Activated CD4-positive, alpha-beta T cell treated with anti-CD3 and anti-CD28 coated beads, Interleukin-2, Interleukin-6, amounts not matched to agents 100 ng/mL and 50 ng/mL, durations not matched to agents 16 hours and 8 hours (primary cell): ENCODE measurements around the gene LRRK2.
"Not testable (repeated sequence)": the region's sequence is repeated elsewhere in the genome, so short reads cannot be mapped to it uniquely, and the experiment has no call there.

Experiments used
- DNase-seq: peaks from one replicate; pipeline ENCODE4 v3.0.0-alpha.2; 2020

The LRRK2 gene

DNA sequence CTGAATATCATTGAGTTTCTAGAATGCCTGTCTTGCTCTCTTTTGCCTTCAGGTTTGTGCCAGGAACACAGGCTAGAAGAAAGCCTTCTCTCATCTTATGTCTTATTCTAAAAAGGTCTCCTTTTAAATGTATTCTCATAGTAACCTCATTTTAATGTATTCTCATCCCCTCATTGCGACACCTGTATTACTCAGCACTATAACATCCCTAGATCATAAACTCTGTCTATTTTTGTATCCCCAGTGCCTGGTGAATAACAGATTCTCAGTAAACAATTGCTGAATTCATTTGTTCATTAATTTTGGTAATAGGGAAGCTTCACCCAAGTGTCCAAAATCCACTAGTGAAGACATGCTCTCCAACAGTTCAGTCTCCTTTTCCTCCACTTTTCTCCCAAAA lies 8.8 kb upstream of the LRRK2 start:
- no peak for DNase-seq

DNA sequence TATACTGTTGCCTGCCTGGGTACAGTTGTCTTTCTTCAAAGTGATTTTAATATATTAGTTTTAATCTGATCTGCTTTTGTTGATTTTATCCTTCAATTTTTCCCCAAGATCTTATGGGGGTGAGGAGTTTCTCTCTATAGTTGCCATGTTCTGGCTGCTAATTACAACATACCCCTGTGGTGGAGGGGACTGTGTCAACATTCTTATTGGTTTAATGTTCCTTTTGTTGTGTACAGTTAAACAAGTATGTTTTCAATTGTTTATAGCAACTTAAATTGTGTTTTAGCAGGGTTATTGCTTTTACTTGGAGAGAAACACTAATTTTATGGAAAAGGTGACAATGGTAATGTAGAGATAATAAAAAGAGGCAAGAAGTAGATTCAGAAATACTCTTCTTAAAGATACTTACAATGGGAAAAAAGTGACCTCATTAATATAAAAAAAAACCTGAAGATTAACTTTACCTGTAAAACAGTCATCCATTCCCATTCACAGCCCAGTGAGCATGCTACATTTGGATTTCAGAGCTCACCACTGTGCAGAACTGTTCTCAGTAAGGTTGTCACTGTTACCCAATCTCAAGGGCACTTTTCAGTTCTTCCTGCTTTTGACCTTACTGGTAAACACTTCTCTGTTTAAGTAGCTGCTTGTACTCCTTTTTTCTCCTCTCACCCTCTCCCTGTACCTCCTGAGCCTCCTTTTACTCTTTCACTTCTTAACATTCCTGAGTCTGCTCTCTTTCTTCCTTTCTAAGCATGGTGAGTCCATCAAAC lies 8.1 kb upstream of the LRRK2 start:
- no peak for DNase-seq

DNA sequence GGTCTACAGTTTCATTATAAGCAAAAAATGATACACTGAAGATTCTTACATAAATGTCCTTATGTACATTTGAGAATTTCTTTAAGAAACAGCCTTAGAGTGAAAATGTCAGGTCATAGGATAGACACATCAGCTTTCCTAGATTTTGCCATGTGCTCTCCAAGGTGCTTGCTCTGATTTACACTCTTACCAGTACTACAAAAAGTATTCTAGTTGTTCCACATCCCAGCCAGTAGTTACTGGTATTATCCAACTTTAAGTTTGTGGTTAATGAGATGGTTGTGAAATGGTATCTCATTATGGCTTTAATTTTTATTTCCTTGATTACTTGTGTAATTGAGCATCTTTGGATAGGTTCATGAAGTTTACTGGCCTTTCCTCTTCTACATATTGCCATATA lies 5.0 kb upstream of the LRRK2 start:
- DNase-seq, result no peak

DNA sequence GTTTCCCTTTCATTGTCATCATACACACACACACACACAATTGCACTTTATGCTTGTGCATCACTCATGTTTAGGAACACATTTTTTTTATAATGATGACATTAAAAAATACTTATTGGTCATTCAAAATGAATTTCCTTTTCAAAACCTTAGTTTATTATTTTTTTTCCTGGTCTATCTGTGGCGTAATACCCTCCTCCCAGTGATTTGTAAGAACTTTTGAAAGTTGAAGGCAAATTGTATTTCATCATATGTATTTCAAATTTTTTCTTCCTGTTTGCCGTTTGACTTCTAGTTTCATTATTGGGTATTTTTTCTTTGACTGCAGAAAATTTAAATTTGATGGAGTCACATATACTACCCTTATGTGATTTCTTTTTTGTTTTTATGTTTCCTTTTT lies 2.5 kb upstream of the LRRK2 start:
- no peak for DNase-seq

DNA sequence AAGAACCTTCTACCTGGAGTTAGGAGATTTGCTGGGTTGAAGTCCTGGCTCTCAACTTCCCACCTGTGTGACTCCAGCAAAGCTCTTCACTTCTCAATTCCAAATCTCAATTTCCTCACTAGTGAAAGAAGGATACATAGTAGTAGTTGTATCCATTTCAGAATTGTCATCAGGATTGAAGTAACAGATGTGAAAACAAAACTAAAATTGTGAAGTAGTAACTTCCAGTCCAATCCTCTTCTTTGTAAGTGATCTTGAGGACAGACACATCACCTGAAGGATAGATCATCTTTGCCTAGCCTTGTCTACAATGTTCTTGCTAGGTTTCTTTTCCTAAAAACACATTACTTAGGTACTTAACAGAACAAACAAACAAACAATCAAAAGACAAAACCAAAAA lies 1.2 kb upstream of the LRRK2 start:
- DNase-seq, result no peak

DNA sequence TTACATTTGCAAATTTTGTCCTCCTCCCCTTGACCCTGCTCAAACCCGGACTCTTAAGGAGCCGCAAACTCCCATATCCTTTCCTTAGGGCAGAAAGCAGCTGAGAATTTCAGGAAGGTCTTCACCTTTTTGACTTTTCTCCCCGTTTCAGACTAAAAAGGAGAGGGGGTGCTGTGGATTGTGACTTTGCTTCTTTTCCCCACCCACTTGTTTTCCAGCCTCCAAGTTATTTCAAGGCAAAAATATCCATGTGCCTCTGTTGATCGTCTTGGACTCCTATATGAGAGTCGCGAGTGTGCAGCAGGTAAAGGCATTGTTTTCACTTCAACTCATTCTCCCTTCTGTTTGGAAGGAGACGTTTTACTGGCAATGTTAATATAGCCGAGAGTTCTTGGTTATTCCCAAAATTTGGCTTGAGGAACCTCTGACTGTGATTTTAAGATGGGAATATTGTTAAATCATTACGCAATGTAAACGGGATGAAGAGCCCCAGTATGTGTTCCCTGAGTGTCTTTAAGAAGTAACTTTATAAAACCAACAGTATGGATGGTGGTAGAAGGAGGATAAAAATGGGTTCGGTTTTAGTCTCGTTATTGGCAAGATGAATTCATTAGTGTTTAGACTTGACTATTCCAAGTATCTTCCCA lies 663 bp downstream of the LRRK2 start:
- DNase-seq, result no peak

DNA sequence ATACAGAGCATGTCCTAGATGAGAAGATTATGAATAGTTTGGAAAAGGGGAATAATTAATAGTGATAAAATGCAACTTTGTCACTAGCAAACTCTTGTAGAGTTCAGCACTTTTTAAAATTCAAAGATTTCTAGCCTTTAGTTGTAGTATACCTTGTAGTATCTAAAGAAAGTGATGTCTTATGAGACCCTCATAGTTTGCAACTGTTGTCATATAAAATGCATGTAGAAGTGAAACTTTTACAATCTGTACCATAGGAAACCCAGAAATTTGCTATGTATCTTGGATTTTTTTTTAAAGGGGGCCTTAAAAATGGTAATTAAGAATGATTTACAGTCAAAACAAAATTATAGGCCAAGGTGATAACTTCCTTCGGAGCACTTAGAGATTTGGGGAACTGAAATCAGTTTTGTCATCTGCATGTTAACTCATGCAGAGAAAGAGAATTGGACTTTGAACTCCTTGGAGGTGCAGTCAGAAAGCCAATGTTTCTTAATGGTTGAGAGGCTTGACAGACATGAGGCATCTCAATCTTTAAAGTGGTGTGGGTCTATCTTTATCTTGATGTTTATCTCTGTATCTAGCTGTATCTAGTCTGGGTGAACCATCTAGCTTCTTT lies 1.3 kb downstream of the LRRK2 start:
- DNase-seq, result no peak

DNA sequence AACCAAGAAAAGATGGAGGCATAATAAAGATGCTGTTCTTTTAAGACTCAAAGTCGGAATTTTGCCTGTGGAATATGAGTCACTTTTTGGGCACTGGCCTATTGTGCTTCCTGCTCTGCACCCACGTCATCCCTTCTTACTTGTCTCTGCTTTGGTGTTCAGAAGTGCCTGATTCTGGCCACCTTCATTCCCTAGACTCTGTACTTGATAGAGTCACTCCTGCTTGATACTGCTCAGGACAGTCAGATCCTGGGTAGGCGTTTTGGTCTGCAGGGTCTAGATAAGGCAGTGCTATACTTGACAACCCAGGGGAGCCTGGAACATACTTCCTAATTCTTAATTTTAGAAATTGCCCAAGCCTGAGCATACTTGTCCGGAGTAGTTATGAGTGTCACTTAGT lies 1.9 kb downstream of the LRRK2 start:
- no peak for DNase-seq

DNA sequence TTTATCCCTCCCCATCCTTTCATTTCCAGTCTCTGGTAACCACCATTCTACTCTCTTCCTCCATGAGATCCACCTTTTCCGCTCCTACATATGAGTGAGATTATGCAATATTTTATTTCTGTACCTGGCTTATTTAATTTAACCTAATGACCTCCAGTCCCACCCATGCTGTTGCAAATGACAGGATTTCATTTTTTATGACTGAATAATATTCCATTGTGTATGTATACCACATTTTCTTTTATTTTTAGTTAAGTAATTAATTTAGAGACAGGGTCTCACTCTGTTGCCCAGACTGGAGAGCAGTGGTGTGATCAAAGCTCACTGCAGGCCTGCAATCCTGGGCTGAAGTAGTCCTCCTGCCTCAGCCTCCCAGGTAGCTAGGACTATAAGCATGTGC lies 2.6 kb downstream of the LRRK2 start:
- DNase-seq, result no peak

DNA sequence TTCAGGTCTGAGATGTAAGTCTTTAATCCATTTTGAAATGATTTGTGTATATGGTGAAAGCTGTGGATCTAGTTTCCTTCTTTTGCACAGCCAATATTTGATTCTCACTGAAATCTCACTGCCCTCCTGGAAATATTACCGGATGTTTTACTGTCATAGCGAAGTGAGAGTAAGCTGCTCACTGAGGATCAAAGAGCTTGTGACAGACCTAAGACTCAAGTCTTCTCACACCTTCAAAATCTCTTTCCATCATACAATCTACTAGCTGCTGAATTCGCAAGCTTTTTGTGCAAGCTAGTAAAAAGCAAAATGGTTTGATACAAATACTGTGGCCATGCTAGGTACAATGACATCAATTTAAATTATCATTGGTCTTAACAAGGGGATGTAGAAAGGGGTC lies 3.9 kb downstream of the LRRK2 start:
- no peak for DNase-seq

DNA sequence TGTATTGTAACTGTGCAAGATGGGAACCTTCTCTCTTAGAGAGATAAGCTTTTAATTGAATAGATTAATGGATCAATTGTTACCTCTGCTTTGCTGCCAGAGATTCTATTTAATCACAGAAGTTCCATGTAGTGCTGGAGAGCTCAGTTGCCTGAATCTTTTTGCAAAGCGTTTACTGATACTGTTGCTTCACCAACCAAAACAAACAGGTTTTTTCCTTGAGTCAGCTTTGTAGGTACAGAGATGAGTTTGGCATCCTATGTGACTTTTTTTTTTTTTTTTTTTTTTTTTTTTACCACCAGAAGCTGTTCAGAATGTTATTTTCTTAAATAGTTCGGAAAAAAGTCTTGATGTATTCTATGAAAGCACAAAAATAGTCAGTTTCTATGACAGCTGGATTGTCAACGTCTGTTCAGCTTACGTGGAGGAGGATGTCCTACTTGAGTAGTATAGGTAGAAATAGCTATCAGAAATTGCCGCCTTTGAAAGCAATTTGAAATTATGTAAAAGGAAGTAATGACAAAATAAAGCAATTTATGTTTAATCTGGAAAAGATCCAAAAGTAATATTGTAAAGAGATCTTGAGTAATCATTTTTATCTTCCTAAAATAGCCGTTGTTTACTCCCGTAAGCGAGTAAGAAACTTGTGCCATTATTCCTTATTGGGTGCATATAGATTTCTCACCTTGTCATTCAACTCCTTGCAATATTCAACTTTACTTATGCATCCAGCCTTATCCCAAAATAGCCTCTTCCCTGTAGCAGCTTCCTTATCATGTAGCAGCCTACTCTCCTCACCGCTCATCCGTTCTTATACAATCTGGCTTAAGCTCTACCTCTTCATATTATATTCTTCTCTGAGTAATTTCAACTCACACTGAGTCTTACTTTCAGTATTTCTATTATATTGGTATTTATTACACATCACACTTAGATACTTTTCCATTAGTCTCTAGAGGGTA lies 5.2 kb downstream of the LRRK2 start:
- no peak for DNase-seq

DNA sequence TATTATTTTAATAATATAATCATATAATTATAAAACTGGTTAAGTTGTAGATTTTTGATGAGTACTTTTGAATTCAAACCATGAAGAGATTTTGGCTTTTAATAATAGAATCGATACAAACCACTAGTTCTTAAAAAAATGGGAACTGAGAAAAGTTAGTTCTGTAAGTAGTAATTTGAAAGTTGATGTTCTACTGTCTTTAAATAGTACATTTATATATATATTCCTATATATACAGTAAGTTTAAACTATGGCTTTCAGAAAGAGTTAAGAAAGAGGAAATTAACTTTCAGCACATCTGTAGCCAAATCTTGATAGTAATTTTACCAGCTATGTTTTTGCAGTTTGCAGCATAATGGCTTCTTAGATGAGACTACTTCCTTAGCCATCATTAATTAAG lies 7.8 kb downstream of the LRRK2 start:
- no peak for DNase-seq

DNA sequence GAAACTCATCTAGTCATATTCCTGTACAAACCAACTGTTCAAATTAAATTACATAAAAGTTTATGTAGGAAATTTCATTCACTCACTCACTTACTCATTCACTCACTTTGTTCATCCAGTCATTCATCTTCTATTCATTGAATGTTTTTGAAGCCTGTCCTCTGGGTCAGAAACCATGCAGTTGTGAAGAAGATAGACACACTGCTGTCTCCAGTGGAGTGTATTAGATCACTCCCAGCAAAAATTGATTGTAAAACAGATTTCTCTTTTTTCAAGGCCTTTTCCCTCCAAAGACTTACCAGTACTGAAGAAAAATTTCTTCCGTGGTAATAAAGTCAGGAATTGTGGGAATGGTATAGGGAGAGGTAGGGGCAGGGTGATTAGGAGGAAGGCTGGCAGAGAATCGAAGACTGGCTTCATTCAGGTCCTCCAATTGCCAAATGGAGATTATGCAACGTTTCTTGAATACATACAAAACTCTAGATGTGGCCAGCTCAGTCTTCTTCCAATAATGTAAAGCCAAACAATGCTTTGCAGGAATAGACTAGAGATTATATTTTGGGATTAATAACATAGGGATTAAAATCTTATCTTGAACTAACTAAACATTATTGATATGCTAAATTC lies 9.1 kb downstream of the LRRK2 start:
- DNase-seq, result no peak

DNA sequence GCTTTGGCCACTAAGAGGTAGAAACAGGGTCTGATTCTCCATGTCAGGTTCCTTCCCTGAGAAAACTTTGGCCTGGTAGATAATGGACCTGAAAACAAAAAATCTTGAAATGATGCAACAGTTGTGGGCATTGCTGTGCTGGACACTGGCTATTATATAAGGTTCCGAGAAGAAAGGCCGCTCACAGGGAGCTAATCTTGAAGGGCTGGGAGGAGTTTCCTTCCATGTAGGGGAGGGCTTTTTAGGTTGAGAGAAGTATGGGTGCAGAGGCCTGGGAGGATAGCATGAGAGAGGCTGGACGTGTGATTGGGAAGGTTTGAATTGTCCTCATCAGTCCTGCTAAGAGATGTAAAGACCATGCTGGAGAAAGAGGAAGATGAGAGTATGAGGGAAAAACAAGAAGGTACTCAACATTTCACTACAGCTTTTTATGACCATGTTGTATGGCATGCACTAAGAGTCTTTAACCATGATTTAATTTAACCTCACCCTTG lies 11.6 kb downstream of the LRRK2 start:
- DNase-seq, result no peak

DNA sequence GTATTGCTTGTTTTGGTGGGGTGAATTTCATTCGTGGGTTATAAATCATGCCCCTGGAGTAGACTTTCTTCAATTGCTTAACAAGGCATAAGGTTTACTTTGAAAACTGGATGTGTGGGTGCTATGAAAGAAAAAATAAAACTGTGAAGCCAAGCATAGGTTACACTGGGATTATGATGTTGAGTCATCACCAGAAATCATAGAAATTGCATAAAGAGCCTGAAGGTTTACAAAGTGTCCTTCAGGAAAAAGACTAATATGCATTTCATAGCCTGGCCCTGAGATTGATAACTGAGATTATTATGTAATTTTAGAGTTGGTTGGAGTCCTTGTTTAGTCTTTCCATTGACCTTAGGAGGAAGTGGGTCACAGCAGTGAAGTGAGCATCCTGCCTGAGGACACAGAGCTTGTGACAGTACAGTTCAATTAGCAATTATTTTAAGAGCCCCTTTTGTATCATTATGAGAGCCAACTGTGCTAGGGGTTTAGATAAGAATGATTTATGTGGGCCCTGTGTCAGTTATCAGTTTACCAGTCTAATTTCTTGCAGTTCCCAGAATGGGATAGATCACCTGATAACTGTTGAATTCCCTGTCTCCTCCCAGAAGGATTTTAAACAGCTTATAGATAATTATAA lies 13.6 kb downstream of the LRRK2 start:
- no peak for DNase-seq

DNA sequence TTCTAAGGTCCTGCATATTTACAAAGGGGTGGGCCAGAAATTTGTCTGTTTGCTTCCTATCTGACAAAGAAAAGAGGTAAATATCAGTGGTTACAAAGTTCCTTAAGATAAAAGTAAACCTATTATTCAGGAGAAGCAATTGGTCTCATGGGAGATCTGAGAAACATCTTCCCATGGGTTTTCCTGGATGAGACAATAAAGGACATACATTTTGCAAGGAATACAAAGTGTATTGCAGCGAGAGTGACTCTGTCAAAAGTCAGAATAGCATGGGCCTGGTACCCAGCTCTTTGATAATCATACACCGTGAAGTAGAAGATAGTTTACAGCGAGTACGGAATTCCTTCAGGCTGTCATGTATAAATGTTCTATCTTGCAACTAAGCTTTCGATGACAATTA lies 14.2 kb downstream of the LRRK2 start:
- DNase-seq, result no peak

DNA sequence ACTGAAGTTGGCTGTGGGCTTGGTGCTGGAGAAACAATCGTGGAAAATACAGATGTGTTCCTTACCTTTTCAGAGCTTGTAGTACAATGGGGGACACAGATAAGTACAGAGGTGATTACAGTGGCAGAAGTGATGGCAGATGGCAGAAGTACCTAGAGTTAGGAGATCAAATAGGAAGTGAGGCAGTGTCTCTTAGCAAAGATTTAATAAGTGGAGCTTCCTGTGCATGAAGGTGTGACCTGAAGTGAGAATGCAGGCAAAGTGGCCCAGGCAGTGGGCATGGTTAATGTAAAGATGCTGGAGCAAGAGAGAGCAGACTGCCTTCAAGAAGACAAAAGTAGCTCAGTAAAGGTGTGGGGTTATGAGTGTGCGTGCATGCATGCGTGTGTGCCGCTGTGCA lies 16.0 kb downstream of the LRRK2 start:
- no peak for DNase-seq

DNA sequence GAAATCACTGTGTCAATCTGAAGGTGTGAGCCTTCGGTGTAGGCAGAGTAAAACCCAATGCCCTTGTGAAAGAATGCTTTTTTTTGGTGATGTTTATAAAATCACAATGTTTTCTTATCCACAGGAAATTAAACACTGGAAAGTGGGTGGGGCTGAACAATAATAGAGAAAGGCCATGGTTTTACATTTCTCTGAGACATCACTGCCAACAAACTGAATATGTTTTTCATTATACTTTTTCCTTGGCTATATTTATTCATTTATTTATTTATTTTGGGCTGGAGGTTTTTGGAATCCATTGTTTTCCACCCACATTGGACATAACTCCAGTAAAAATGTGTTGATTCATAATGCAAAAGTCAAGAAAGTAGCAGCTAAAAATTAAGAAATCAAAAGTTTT lies 16.9 kb downstream of the LRRK2 start:
- DNase-seq, result no peak

DNA sequence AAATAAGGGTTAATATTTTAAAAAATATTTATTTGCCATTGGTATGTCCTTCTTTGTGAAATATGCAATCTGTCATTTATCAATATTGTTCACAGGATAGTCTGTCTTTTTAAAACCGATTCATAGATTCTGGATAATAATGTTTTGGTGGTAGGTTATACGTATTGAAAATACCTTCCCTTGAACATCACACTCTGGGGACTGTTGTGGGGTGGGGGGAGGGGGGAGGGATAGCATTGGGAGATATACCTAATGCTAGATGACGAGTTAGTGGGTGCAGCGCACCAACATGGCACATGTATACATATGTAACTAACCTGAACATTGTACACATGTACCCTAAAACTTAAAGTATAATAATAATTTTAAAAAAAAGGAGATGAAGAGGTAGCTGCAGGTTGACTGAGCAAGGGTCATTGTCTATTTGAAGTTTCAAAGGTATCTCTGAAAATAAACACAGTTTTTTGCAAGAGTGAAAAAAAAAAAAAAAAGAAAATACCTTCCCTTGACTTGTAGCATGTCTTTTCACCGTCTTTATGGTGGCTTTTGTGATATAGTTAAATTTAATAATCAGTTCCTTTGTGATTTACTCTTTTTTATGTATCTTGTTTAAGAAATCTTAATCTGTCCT lies 19.8 kb downstream of the LRRK2 start:
- DNase-seq, result not testable (repeated sequence)

DNA sequence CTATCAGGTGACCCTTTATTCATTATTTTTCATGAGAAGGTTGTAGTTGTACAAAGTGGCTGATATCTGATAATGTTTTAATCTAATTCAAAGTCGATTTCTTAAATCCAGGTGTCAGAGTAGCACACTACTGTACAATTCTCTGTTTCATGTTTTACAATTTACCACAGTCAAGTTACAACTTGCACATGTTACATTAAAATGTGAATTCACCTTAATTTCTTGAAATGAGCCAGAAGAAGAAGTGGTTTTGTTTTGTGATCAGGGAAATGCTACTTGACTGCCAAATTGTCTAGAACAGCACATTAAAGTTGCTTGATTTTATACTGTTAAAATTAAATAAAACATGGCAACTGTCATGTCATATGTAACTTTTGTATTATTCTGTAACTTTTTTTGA lies 23.2 kb downstream of the LRRK2 start:
- no peak for DNase-seq

DNA sequence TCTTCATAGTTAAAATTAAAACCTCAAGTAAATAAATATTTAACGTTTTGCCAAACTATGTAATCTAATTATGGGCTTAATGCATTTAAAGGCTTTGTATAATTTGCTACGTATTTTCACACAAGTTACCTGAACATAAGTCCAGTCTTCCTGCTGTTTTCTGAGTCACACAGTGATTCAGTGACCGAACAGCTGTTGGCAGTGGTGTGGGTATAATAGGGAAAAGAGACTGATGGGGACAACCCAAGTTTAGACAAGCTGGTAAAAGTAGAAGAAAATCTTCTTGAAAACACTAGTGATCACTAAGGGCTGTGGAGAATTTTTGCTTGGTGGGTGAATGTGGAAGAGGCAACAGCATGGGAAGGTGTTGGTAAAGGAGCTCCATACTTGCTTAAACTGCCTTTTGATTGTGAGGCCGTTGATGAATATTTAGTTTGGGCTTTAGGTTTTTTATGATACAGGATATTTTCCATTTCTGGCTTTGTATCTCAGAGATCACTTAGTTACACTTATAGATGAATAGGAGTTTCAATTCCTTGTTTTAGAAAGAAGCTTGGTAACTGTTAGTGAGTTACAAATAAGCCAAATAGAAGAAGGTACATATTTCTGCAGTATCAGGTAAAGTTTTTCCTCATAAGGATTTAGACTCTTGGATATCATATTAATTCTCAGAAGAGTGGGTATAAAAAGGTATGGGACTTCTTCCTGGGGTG lies 23.9 kb downstream of the LRRK2 start:
- no peak for DNase-seq
